Loucy (cell line): ENCODE results near the gene BLOC1S2.

Source experiments
- CTCF ChIP-seq: fragments of 200-600 bp; sonication (generic); conservative IDR thresholded peaks from 2 replicates; pipeline ENCODE4 v1.5.1; 2014; ENCODE audit warnings: mild to moderate bottlenecking, antibody characterized with exemption, low read length
- EZH2phosphoT487 ChIP-seq: fragments of 200-600 bp; IDR thresholded peaks from 2 replicates; pipeline ENCODE4 v1.6.1; 2018; ENCODE audit warnings: antibody characterized with exemption, mild to moderate bottlenecking, moderate library complexity, borderline replicate concordance

- no peak for TF ChIP-seq CTCF
- no peak for TF ChIP-seq EZH2phosphoT487
These were observed 47.4 kb upstream of the BLOC1S2 start for GRCh38 chr10:100333661-100334440.
